HG02870 (cell line): ENCODE data around the gene HEPN1.

ENCODE experiments used
- ATAC-seq: cut with Tn5 transposase; IDR thresholded peaks from one replicate; pipeline ENCODE4 v1.9.1; 2021; ENCODE audit warnings: mild to moderate bottlenecking, moderate library complexity; ENCODE audit not compliant: unreplicated experiment

The HEPN1 gene

DNA sequence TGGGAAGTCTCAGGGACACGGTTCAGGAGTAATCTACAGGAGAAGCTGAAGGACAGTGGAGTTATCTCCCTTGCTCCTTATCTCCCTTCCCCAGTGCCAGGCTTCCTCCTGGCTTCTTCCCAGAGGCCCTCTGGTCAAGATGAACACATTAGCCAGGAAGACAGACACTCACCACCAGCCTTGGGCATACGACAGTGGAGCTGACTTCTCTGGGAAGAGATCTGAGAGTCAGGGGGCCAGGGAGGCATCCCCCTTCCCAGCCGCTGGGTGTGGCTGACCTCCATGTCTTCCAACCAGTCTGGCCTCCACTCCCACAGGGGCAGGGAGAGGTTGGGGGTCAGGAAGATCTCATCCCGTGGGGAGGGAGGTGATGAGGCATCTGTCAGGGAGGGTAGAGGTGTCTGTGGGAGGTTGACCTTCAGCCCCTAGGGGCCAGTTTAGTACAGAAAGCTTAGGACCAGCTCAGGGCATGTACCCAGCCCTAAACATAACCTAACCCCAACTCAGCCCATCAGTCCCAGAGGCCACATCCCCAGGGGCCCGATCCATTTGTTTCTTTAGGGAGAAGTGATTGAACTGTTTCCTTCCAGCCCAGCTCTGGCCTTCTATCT lies 34.1 kb upstream of the HEPN1 start:
- ATAC-seq, result no peak

DNA sequence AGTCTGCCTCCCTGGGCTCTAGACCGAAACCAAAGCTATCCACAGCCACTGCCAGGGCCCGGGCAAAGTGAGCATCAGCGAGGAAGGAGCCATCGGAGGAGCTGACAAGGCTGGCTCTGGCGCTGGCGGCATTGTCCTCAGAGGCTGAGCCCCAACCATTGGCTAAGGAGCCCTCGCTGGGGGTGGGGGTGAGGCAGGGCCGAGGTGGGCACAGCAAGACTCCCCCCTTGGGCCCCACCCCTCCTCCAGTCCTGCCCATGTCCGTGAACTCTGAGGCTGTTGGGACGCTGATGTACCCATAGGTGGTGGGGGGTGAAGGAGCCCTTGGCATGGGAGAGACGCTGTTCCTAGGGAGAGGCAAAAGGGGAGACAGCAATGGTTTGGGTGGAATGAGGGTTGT lies 32.6 kb upstream of the HEPN1 start:
- no peak for ATAC-seq

DNA sequence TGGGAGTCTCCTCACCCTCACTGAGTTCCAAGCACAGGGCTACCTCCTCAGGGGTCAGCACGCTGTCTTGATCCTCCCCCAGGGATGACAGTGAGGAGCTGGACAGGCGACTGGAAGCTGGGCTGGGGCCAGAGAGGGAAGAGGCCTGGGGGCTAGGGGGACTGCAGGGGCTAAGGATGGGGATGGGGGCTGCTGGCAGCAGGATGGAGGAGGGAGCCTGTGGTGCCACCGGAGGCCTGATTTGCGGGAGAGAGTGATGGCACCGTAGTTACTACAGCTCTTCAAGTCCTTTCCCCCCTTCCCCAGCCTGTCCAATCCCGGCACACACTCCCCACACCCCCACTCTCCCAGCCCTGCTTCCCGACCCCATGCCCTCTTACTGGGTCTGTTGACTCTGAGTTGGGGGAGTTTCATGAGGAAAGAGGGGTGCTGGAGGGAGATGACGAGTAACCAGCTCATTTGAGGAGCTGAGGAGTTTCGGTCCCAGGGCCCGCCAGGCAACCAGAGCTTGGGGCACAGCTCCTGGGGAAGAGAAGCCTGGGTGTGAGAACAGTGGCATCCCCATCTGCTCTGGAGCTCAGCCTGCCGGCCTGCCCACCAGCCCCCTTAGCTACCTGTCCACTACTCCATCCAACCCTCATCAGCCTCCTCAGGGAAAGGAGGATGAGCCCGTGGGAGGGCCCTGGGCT lies 31.9 kb upstream of the HEPN1 start:
- no peak for ATAC-seq

DNA sequence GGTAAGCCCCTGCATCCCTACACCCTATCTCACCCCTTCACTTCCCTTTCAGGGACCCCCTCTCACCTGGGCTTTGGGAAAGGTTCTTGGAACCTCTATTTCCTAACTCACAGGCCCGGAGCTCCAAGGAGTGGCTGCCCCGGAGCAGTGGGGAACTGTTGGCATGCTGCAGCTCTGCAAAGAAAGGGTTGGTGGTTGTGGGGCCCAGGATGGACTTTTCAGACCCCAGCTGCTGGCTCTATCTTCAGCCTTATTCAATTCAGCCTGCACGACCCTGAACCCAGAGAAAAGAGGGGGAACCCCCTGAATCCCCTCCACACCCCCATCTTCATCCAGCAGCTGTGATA lies 31.4 kb upstream of the HEPN1 start:
- ATAC-seq, result no peak

DNA sequence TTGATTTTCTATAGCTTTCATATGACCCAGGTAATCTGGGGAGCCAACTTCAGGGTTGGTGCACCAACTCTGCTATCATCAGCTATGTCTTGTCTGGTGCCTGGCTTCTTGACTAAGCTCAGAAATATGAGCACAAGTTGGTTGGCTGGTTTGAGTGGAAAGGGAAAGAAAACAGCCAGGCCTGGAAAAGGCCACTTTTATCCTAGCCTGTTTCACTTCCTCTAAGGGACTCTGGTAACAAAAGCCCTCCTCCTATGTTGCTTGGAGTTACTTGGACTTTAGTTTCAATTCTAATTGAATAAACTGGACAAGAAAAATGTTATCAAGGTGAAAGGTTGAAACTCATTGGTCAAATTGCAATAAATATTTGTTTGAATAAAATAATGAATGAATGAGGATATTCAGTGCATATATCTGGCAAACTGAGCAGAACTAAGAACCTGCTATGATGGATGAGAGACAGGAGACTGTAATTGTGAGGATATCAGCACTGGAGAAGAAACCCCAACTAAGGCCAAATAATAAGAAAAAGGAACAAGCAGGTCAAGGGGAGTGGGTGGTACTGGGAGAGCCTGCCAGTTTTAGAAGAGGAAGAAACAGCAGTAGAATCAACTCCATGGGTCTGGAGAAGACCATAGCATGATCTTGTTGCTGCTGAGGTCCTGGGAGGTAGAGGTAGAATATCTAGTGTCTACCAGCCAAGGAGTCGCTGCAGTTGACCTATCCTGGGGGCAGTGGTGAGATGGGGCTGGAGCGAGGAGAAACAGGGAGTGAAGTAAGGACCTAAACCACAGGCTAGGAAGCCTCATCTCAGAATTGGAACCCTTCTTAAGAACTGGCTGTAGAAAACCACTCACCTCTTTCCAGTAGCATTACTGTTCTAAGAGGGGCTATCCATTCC lies 29.6 kb upstream of the HEPN1 start:
- no peak for ATAC-seq

DNA sequence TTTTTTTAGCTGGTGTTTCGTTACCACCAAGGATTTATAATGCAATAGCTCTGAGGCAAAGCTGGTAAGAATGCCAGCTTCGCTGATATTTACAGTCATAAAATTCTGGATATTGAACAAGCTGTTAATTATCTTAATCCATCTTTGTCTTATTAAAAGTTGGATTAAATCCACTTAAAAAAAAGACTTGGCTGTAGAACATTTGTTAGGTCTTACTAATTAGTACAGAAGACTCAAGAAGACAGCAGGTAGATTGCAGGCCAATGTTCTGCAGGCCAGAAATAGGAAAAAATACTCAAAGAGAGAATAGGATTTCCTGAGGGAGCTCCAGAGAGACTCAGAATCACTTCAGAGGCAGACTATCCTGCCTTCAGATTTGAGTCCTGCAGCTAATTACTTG lies 28.9 kb upstream of the HEPN1 start:
- no peak for ATAC-seq

DNA sequence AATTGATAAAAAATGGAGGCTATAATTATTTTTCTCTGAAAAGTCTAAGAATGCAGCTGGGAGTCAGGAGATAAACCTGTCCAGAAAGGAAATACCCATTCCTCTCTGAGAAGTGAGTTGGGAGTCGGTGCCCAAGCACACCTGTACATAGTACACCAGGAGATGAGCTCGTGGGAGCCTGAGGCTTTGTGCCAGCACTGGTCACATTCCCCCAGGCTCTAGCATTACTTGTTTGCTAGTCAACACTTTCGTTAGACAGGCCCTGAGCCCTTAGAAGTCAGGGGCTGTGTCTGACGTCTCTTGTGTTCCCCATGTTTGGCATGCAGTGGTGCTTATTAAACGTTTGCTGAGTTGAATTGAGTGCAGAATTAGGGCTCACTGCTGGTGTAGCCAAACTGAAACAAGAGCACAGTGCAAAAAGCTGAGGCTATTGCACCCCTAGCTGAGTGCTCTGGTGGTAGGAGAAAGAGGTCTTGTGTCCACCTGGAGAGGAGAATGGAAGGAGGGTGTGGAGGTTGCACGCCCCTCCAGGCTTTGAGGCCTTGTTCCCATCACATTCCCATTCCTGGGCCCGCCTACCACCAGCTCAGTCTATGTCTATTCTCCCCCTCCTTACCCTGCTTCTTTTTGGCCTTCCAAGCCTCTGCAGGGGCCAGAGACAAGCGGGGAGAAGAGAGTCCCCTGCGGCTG lies 28.2 kb upstream of the HEPN1 start:
- no peak for ATAC-seq

DNA sequence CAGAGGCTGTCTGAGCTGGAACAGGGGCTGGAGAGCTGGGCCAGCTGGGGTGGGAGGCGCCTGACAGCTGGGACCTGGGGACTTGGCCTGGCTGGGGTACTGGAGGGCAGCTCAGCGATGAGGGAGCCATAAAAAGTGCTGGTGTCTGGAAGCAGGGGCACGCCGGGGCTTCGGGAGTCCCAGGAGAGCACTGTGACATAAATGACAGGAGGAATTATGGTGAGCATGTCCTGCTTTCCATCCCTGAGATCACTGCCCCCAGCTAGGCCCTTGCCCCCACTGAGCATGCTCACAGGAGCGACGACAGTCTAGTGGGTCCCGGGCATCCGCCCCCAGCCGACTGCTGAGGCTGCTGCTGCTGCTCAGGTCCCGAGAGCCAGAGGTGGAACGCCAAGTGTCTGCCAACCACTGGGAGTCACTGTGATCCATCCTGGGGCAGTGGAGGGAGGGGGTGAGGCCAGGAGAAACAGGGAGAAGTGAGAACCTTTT lies 27.6 kb upstream of the HEPN1 start:
- no peak for ATAC-seq

DNA sequence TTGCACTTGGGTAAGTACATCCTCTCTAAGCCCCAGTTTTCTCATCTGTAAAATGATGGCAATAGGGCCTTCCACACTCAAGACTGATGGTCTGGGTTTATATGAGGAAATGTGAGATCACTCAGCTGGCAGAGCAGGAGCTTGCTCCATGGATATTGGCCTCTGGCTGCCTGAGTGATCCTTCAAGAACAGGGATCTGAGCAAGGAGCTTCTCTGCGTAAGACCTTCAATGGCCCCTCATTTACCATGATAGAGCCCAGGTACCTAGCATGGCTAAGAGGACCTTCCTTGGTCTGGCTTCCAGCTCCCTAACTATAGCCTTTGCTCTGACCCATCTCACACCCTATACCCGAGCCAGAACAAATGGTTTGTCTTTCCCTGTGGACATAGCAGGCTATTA lies 26.9 kb upstream of the HEPN1 start:
- ATAC-seq, result no peak

DNA sequence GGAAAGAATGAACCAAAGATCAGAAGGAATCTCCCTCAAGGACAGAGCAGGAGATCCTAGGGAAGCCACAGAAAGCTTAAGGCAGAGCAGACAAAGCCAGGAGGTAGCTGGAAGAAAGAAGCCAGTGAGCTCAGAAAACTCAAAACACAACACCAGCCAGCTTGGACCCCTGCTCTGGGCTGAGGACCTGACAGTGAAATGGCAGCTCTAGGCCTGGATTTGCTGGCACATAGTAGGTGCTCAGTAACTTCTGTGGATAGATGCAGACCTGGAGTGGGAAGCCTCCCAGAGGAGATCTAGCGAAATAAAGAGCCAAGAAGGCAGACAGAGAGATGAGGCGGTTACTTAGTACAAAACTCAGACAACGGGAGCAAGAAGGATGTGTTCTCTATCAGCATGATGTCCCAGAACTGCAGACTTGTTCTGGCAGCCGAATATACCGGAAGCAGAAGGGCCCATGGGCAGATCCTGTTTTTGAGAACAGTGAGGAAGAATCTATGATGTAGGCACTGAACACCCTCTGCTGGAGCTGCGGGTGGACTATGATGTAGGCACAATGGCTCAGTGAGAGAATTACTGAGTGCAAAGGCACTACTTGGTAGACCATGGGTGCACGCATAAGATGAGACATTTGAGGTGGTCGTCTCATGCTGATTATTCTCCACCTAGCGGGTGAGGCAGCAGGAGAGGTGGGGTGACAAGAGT lies 26.1 kb upstream of the HEPN1 start:
- no peak for ATAC-seq

DNA sequence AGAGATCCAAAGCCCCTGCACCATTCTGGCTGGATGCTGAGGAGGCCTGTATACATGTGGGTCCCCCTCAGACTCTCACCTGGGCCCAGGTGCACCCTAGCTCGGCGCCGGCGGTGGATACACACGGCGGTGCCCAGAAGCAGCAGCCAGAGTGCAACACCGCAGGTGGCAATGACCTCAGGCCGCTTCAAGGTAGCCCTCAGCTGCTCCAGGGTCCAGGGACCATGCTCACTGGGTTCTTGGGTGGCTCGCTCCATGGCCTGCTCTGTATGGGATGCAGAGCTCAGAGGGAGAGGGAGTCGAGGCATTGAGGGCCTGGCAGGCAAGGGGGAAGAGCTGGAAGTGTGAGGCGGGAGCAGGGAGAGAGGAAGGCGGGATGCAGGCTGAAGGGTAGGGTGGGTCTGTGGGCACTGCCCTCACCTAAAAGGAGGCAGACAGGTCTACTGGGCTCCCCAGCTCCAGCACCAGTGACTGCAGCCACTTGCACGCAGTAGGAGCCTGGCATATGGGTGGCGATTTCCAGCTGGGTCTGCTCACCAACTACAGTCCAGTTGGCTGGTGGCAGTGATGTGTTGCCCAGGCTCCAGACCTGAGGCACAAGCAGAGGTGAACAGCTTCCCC lies 25.2 kb upstream of the HEPN1 start:
- no peak for ATAC-seq

DNA sequence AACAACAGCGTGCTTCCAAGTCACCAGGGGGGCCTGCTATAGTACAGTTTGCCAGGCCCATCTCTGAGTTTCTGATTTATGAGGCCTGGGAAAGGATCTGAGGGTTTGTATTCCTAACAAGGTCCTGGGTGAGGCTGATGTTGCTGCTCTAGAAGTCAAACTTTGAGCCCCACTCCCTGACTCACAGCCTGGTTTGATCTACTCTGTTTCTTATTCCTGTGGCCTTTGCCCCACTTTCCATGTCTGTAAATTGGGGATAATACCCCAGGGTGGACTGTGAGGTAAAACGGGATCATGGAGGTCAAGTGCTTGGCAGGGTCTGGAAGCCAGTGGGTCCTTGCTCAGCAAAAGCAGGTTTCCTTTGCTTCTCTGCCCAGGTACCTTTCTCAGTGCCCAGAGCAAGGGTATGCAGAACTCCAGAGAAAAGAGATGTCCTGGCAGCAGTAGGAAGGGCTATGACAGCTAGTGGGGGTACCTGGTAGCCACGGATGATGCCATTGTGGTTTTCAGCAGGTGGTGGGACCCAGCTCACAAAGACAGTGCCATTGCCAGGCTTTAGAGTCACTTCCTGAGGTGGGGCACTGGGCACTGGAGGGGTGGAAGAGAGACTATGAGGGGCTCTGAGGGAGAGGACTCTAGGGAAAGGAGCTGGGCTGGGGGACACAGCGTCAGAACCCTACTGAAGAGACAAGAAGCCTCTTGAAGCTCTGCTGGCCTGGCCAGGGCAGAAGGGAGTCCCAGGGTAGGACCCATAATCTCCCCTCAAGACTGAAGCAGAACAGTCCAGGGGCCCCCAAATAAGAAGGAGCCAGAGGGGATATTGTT lies 24.2 kb upstream of the HEPN1 start:
- ATAC-seq, result no peak

DNA sequence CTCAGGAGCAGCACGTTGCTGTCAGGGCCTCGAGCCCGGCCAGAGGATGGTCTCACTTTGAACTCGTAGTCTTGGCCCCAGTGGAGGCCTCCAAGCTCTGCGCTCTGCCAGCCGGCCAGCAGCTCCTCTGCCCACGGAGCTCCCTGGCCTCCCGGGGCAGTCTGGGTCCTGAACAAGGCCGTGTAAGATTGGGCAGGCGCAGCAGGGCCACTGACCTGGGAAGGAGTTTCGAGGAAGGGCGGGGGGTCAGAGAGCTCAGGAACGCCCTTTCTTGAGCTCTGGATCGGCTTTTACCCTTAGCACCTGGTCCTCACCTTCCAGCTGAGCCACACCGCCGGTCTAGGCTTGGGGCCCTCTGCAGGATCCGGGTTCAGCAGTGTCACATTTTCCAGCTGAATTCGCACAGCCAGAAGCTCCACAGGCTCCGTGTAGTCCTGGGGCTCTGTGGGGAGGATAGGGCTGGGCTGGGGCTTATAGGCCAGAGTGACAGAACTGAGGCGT lies 23.5 kb upstream of the HEPN1 start:
- ATAC-seq, result no peak

DNA sequence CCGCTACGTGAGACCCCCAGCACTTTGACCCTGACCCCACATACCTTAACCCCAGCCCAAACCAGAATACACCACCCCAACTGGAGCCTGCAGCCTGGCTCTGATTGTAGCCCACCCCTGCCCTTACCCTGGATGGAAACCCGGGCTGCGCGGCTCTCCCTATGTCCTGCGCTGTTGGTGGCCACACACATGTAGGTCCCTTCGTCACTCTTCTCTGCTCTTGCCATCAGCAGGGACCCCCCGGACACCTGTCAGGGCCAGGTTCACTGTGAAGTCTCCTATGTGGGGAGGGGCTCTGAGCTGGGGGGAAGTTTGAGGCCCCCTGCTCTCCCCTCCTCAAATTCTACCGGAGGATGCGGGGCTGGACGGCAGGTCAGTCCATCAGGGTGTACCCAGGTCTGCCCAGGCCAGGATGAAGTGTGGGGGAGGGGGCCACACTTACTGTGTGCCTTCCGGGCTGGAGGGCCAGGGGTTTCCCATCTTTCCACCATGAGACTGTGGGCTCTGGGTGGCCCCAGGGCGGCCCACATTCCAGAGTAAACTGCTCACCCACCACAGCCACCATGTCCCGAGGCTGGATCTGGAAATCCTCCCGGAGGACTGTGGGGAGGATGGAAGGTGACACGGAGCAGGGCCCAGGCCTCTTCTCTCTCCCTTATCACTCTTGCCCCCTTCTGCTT lies 22.8 kb upstream of the HEPN1 start:
- no peak for ATAC-seq

DNA sequence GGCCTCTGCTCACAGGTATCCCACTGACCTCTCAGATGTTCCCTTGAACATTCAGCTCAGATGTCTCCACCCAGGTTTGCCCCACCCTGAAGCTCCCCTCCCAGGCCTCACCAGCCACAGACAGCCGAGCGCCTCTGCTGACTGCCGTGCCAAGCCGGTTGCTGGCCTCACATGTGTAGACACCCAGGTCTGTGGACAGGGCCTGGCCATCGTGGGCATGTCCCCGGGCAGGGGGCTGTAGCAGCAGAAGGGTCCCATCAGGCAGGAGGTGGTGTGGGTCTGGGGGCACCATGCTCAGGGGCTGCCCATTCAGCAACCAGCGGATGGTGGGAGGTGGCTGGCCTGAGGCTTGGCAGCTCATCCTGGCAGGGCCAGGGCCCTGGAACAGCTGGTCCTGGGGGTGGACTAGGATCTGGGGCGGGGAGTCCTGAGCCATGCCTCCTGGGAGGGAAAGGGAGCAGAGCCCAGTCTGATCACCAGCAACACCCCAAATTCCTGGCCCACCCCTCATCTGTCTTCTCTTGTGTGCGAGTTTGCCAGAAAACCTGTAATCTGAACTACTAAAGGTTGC lies 22.1 kb upstream of the HEPN1 start:
- ATAC-seq, result no peak

DNA sequence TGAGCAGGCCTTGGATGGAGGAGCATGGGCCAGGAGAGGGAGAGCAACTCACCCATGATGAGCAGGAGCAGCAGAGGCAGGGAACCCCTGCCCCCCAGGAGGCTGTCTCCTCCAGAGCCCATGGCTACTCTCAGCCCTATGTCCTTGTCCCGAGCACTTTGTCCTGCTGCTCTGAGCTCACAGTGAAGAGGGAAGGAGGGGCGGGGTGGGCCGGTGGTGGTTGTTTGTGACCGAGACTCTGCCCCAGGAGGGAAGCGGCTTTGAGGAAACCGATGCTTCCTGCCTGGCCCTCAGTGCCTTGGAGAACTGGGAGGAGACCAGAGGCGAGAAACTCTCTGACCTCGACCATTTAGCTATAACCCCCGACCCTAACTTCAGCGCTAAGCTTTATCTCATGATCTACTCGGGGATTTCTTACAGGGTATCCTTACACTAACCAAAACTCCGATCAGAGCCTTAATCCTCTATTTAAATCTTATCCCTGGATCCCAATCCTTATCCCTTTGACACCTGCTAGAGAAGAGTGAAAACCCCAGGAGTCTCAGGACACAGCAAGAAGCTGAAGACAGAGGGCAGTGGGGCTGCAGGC lies 21.3 kb upstream of the HEPN1 start, which contains the start of gene ROBO4:
Gene ROBO4, minus strand, starts transcription at position 192 of the 589 bp plus-strand sequence. Its CDS starts 70 bp downstream, at position 122.
- no peak for ATAC-seq

DNA sequence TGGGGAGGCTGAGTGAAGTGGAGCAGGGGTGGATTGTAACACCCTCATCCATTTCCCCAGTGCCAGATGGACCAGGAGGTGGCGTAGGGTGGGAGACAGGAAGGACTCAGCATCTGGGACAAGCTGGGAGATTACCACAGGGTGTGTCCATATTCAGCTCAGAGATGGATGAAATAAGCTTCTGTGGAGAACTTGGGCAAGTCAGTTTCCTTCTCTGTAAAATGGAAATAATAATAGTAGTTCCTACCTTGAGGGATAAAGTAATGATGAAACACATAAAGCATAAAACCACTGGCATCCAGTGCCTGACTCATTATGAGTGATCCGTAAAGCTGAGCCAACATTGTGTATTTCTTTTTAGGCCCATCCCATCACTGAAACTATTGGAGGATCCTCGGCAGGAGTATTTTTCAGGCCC lies 20.8 kb upstream of the HEPN1 start:
- no peak for ATAC-seq

DNA sequence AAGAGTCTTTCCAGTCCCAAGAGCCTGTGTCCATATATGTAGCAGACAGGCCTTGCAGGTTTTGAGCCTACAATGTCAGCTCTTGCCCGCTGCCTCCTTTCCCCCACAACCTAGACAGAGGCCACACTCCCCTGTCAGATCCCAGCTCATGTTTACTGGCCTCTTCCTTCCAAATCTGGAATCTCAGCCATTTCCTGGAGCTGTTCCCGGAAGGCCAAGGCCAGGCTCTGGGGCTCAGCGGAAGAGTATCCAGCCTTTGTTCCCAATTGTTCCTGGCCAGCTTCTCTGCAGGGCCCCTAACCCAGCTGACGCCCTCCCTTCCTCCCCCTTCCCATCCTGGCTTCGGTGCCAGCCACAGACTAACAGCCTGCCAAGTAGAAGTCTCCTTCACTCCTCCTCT lies 20.3 kb upstream of the HEPN1 start:
- no peak for ATAC-seq
